ENCODE results near the gene EHBP1. TPM values are rescaled to one million over a fixed set of nuclear protein-coding genes. Genes with fewer than 3 reads are reported as not detected.

EHBP1 gene
- total RNA-seq, 2 donors from 2014 or later, result 23.7 to 34.3 TPM

DNA sequence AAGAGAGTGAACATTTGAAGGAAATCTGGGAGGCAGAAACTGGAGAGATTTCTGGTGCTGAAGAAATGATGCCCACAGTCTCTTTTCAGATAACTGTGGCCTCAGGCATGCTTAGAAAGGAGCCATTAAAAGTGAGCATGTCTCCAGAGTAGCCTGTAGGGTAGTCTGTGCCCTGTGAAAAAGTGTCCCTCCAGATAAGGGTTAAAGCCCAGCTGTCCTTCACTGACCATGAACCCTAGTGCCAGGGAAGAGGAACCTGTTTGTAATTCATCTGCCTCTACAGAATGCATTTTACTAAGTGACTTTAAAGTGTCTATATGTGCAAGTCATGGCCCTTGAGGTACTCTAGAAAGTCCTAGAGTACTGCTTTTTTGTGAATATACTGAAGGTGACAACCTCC, 30.5 kb upstream of the EHBP1 start:
- DNase-seq (ENCODE audit: low spot score) (no peak), ATAC-seq (no peak)
- no peak overlapping the region for H3K4me3 Mint-ChIP-seq
- H3K4me1 Mint-ChIP-seq (ENCODE audit: low read depth in 2 of 2), result no peaks in the 10 kb centered on the region
- H3K36me3 Mint-ChIP-seq, result no peaks in the 10 kb centered on the region
- no peaks in the 10 kb centered on the region for H3K9me3 Mint-ChIP-seq
- no peak overlapping the region for H3K27ac Mint-ChIP-seq
- peaks cover 6 to 19% of the 10 kb centered on the region in 2 donors for H3K27me3 Mint-ChIP-seq

DNA sequence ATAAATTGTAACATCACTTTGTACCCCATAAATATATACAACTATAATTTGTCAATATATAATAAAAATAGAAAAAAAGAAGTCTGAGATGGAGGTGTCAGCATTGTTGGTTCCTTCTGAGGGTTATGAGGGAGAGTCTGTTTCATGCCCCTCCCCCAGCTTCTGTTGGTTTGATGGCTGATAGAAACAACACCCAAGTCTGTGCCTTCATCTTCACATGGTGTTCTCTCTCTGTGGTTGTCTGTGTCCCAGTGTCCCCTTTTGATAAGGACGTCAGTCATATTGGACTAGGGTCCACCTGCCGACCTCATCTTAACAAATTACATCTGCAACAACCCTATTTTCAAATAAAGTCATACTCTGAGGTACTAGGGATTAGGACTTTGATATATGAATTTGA, 20.3 kb upstream of the EHBP1 start:
- no peaks in the 10 kb centered on the region for H3K9me3 Mint-ChIP-seq
- H3K4me1 Mint-ChIP-seq (ENCODE audit: low read depth in 2 of 2), result no peaks in the 10 kb centered on the region
- no peak overlapping the region for H3K4me3 Mint-ChIP-seq
- ATAC-seq (no peak), DNase-seq (ENCODE audit: low spot score) (no peak)
- peaks cover 33 to 49% of the 10 kb centered on the region in 2 donors for H3K27me3 Mint-ChIP-seq
- H3K36me3 Mint-ChIP-seq, result no peaks in the 10 kb centered on the region
- no peak overlapping the region for H3K27ac Mint-ChIP-seq

DNA sequence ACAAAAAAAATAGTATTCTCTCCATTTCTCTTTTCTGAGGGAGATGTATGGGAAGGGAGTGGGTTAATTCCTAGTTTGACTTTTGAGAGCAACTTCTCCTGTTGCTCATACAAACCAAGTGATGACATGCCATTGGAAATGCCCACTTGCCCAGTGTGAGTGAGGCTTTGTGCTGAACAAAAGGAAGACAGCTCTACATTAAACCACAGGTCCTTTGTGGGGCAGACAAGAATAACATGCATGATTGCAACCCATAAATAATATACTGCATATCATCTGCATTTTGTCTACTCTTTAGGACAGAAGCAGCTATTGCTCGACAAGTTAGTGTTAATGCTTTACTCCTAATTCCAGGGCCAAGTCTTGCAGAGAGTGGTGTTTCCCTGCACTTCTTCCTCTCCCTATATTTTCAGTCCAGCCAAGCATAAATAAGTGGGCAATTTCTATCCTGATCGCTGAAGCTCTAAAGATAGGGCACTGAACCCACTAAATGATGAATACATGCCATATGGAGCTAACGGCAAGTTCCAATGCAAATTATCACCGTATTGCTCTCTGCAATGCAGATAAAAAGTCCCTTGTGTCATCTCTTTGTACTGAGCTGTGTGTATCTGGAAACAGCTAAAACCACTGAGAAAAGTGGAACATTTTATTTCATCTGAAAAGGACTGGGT, 19.4 kb upstream of the EHBP1 start:
- no peaks in the 10 kb centered on the region for H3K4me1 Mint-ChIP-seq (ENCODE audit: low read depth in 2 of 2)
- H3K27ac Mint-ChIP-seq, result no peak overlapping the region
- H3K27me3 Mint-ChIP-seq, result peaks cover 28 to 43% of the 10 kb centered on the region in 2 donors
- no peak for DNase-seq (ENCODE audit: low spot score)
- no peak for ATAC-seq
- H3K9me3 Mint-ChIP-seq, result no peaks in the 10 kb centered on the region
- H3K36me3 Mint-ChIP-seq, result no peaks in the 10 kb centered on the region
- H3K4me3 Mint-ChIP-seq, result no peak overlapping the region

- ATAC-seq (no peak), DNase-seq (ENCODE audit: low spot score) (no peak)
- no peaks in the 10 kb centered on the region for H3K4me1 Mint-ChIP-seq (ENCODE audit: low read depth in 2 of 2)
- H3K27ac Mint-ChIP-seq, result no peak overlapping the region
- H3K27me3 Mint-ChIP-seq, result peaks cover 20 to 37% of the 10 kb centered on the region in 2 donors
- H3K9me3 Mint-ChIP-seq, result no peaks in the 10 kb centered on the region
- no peak overlapping the region for H3K4me3 Mint-ChIP-seq
- no peaks in the 10 kb centered on the region for H3K36me3 Mint-ChIP-seq
Measured at GRCh38 chr2:62687636-62688035, 17.9 kb upstream of the EHBP1 start.

DNA sequence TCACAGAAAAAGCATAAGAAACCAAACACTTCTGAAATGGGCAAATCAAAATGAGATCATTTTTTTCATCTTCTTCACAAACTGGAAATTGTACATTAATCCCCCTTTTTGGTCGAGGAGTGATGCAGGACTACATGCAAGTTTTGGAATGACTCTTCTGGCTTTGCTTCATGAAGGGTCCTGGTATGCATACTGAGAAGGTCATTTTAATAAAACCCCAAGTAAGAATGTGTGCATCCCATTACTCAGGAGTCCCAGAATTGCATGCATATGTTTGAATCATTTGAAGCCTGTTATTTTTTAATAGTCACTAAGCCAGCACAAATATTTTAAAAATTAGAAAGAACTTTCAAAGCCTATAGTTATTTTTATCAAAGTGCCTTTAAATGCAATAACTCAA, 16.7 kb upstream of the EHBP1 start:
- Mint-ChIP-seq H3K27me3 (peaks cover 27 to 47% of the 10 kb centered on the region in 2 donors), H3K36me3 (no peaks in the 10 kb centered on the region), H3K27ac (no peak overlapping the region), H3K4me3 (no peak overlapping the region), H3K9me3 (no peaks in the 10 kb centered on the region), H3K4me1 (ENCODE audit: low read depth in 2 of 2) (no peaks in the 10 kb centered on the region)
- no peak for DNase-seq (ENCODE audit: low spot score)
- ATAC-seq, result no peak

DNA sequence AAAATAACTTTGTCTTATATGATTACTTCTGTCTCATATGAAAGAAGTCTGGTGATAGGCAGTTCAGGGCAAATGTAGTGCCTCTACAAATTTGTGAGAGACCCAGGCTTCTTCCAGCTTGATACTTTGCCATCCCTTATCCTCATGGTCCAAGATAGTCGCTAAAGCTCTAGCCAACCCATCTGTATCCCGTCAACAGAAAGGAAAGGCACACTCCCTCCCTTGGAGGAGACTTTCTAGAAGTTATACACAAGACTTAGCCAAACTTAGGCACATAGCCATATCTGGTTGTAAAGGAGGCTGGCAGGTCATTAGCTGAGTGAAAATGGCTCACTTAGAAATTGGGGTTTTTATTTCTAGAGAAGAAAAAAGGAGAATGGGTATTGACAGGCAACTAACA, 14.3 kb upstream of the EHBP1 start:
- Mint-ChIP-seq H3K4me1 (ENCODE audit: low read depth in 2 of 2) (no peaks in the 10 kb centered on the region), H3K27me3 (peaks cover 29 to 55% of the 10 kb centered on the region in 2 donors), H3K9me3 (no peaks in the 10 kb centered on the region), H3K4me3 (no peak overlapping the region), H3K36me3 (no peaks in the 10 kb centered on the region), H3K27ac (no peak overlapping the region)
- ATAC-seq (no peak), DNase-seq (ENCODE audit: low spot score) (no peak)

DNA sequence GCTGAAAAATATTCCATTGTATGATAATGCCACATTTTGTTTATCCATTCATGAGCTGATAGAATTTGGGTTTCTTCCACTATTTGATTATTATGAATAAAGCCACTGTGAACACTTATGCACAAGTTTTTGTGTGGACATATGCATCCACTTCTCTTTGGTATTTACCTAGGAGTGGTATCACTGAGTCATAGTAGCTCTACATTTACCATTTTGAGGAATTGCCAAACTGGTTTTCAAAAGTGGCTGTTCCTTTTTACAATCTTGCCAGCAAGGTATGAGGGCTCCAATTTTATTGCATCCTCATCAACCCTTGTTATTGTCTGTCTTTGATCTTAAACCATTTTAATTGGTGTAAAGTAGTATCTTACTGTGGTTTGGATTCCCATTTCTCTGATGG, 13.3 kb upstream of the EHBP1 start:
- Mint-ChIP-seq H3K4me1 (ENCODE audit: low read depth in 2 of 2) (no peaks in the 10 kb centered on the region), H3K4me3 (no peak overlapping the region), H3K27me3 (peaks cover 29 to 46% of the 10 kb centered on the region in 2 donors), H3K36me3 (no peaks in the 10 kb centered on the region), H3K9me3 (no peaks in the 10 kb centered on the region), H3K27ac (no peak overlapping the region)
- no peak for ATAC-seq
- no peak for DNase-seq (ENCODE audit: low spot score)

- no peaks in the 10 kb centered on the region for H3K4me1 Mint-ChIP-seq (ENCODE audit: low read depth in 2 of 2)
- H3K4me3 Mint-ChIP-seq, result no peak overlapping the region
- no peaks in the 10 kb centered on the region for H3K9me3 Mint-ChIP-seq
- ATAC-seq (no peak), DNase-seq (ENCODE audit: low spot score) (no peak)
- peaks cover 11 to 18% of the 10 kb centered on the region in 2 donors for H3K27me3 Mint-ChIP-seq
- no peak overlapping the region for H3K27ac Mint-ChIP-seq
- no peaks in the 10 kb centered on the region for H3K36me3 Mint-ChIP-seq
Measured at GRCh38 chr2:62698653-62699052, 6.9 kb upstream of the EHBP1 start.

DNA sequence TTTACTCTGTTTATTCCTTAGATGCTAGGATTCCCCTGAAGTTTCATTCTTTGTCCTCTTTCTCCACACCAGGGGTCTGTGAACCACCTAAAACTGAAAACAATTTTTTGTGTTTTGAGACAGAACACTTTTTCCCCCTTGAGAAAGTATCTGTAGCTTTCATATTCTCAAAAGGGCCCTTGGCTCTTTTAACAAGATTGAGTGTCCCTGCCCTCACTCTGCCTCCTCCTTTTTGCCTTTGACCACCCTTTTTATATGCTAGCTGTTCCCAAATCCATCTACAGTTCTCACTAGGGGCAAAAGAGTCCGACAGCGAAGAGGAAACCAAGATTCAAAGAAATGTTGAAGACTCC, 883 bp upstream of the EHBP1 start:
- DNase-seq (ENCODE audit: low spot score) (no peak), ATAC-seq (no peak)
- peaks cover 9% of the 10 kb centered on the region for H3K36me3 Mint-ChIP-seq

DNA sequence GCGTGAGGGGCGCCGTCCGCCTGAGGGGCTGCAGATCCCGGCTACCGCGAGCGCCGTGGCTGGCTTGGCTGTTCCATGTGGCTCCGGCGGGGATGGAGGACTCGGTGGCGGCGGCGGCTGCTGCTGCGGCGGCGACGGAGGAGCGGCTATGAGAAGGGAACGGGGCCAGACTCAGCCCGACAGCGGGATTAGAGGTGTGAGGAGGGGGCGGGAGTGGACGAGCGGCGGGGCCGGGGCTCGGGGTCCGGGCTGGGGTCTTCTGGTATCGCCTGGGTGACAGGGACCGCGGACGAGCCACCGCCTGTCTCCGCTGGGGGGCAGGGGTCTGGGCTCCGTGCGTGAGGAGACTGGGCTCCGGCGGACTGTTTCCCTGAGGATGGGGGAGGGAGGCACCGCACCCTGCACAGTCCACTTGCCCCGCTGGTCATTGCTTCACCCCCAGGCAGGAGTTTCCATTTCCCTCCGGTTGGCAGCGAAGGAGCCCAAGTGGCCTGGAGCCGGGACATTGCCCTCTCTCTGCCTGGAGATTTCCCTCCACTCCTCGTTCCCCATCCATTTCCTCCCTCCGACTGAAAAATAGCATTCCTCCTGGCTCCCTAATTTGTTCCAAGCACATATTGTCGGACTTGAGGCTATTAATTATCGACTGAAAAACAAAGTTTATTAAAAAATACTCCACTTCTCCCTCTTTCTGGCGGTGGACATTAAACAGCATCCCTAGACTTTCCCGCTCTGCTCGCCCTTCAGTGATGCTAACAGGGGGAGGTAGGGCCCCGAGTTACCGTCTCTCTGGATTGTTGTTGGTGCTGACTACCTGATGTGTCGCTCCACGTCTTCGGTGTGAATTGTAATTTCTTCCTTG, 577 bp downstream of the EHBP1 start:
- ATAC-seq, result no peak

More for the DNA sequence above, 883 bp upstream of the EHBP1 start:
- Mint-ChIP-seq H3K27me3 (peaks cover 0 to 4% of the 10 kb centered on the region in 2 donors), H3K27ac (peak overlapping the region; percentile 55 to 86), H3K4me1 (ENCODE audit: low read depth in 2 of 2) (peaks cover 26 to 31% of the 10 kb centered on the region in 2 donors), H3K9me3 (no peaks in the 10 kb centered on the region), H3K4me3 (peak overlapping the region; percentile 89)

DNA sequence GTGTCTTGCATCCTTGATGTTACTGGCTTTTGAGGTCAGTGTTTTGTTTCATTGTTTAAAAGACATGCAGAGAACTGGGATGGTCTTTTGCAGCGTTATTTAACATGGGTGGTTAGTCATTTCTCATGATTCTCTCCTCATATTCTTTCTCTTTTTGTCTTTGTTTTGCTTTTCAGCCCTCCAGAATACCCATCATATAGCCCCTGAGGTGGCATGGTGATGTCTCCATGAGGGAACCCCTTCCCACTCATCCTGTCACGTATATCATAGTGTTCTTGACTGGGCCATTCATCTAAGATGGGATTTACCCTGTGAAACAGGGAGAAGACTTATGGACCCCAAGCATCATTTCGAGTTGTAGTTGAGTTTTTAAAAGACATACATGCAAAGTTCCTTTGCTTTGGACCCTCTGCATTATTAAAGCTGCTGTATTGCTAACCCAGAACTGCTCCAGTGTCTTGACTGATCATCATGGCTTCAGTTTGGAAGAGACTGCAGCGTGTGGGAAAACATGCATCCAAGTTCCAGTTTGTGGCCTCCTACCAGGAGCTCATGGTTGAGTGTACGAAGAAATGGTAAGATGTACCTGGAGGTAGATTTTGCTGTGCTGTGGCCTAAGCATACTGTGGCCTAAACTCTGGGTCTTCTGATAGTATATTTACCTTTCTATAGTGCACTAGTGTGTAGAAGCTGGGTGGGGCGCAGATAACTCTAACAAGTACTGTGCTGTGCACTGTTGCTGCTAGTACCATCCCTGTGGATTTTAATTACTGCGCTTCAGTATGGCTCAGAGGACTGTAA, 1.4 kb downstream of the EHBP1 start:
- Mint-ChIP-seq H3K36me3 (peaks cover 9% of the 10 kb centered on the region), H3K27me3 (peaks cover 0 to 4% of the 10 kb centered on the region in 2 donors), H3K27ac (peak overlapping the region; percentile 55 to 75), H3K9me3 (no peaks in the 10 kb centered on the region), H3K4me3 (peak overlapping the region; percentile 89), H3K4me1 (ENCODE audit: low read depth in 2 of 2) (peaks cover 26 to 31% of the 10 kb centered on the region in 2 donors)
- no peak for ATAC-seq
- no peak for DNase-seq (ENCODE audit: low spot score)

More for the DNA sequence above, 577 bp downstream of the EHBP1 start:
- Mint-ChIP-seq H3K9me3 (no peaks in the 10 kb centered on the region), H3K4me1 (ENCODE audit: low read depth in 2 of 2) (peaks cover 26 to 31% of the 10 kb centered on the region in 2 donors), H3K36me3 (peaks cover 9% of the 10 kb centered on the region), H3K4me3 (peak overlapping the region; percentile 89), H3K27ac (peak overlapping the region; percentile 55 to 86), H3K27me3 (peaks cover 0 to 4% of the 10 kb centered on the region in 2 donors)
- DNase-seq (ENCODE audit: low spot score), result peak; percentile 63

DNA sequence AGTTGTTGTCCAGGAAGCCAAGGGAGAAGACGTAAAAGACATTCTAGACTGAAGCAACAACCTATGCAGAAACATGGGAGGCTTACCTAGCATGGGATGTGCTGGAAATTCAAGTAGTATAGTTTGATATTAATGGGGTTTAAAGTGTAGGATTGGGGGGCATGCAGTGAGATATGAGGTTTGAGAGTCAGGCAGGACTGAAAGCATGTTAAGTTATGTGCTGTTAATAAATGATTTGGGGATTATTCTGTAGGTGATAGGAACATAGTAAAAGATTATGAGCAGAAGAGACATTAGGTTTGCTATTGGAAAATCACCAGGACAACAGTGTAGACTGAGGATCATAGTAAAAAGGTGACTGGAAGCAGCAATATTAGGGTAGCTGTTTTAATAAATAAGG, 3.2 kb downstream of the EHBP1 start:
- Mint-ChIP-seq H3K4me3 (peak overlapping the region; percentile 4), H3K9me3 (no peaks in the 10 kb centered on the region), H3K4me1 (ENCODE audit: low read depth in 2 of 2) (peaks cover 26 to 31% of the 10 kb centered on the region in 2 donors), H3K27ac (no peak overlapping the region), H3K27me3 (peaks cover 0 to 4% of the 10 kb centered on the region in 2 donors), H3K36me3 (peaks cover 9% of the 10 kb centered on the region)
- no peak for DNase-seq (ENCODE audit: low spot score)
- ATAC-seq, result no peak

GRCh38 chr2:62711832-62712494, 6.5 kb downstream of the EHBP1 start:
- no peak for ATAC-seq
- H3K27me3 Mint-ChIP-seq, result no peaks in the 10 kb centered on the region

More at GRCh38 chr2:62711832-62712494, 6.5 kb downstream of the EHBP1 start:
- H3K4me3 Mint-ChIP-seq, result no peak overlapping the region
- H3K36me3 Mint-ChIP-seq, result peaks cover 9% of the 10 kb centered on the region
- H3K9me3 Mint-ChIP-seq, result no peaks in the 10 kb centered on the region
- H3K27ac Mint-ChIP-seq, result no peak overlapping the region
- H3K4me1 Mint-ChIP-seq (ENCODE audit: low read depth in 2 of 2), result peaks cover 9 to 13% of the 10 kb centered on the region in 2 donors
- no peak for DNase-seq (ENCODE audit: low spot score)
